ENCODE measurements around the gene HIP1R.

DNA sequence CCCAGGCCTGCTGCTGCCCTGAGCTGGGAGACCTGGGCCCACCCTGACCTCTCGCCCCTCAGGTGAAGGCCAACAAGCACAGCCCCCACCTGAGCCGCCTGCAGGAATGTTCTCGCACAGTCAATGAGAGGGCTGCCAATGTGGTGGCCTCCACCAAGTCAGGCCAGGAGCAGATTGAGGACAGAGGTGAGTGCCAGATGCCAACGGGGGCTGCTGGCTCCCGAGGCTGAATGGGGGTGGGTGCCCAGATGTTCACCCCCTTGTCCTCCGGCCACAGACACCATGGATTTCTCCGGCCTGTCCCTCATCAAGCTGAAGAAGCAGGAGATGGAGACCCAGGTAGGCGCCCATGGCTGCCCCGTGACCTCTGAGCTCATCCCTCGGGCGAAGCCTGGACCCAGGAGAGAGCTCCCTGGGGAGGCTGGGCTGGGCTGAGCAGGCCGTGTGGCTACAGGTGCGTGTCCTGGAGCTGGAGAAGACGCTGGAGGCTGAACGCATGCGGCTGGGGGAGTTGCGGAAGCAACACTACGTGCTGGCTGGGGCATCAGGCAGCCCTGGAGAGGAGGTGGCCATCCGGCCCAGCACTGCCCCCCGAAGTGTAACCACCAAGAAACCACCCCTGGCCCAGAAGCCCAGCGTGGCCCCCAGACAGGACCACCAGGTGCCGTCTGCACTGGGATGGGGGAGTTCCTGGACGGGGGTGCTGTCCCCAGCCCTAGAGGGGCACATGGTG, 25.8 kb downstream of the HIP1R start:
- TF ChIP-seq EZH2 (IDR thresholded peaks at IDR 0.05; ENCODE audit: insufficient read depth, poor library complexity, severe bottlenecking) (no peak), EZH2phosphoT487 (IDR thresholded peaks at IDR 0.05; ENCODE audit: insufficient read depth, low read depth) (no peak)

Data from GM23248 (cell line).